Right hindlimb (tissue), 1 donor: ENCODE results near the gene UTP20.
A peak's percentile ranks its signal among the peaks of the same experiment; 100 is the strongest.
"Not testable (repeated sequence)": the region's sequence is repeated elsewhere in the genome, so short reads cannot be mapped to it uniquely, and the experiment has no call there.

Experiments
- DNase-seq: peaks from one replicate; pipeline ENCODE4 v3.0.0-alpha.2; 2018

The UTP20 gene

DNA sequence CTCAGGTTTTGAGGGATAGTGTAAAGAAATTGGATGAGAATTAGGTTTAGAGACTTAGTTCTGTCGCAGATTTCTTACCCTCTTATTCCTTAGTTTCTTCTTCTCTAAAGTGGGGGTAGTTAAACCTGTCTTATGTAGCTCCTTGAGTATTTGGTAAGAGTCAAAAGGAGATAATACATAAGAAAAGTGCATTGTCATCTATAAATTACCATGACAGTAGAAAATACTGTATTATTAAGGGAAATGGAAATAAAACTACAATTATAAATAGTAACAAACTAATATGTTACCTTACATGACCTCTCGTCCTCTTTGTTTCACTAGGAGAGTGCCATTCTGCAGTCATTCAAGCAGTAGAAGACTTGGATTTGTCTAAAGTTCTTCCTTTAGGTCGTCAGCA is 49.0 kb downstream of the UTP20 start:
- DNase-seq = no peak

DNA sequence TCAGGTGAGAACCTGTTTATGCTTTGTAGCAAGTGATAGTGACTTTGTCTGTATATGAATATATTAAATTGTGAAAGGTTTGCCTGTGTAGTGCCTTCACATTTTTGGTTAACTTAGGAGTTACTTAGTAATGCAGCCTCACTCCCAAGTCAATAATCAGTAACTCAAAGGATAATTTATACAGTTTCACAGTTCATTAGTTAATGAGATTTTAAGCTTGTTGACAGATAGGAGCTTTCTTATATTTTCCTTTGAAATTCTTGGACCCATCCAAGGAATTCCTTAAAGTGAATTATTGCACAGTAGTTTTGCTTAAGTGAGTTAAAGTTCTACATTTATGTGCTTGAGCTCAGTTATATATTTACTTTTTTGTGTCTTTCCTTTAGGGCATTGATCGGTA is 50.7 kb downstream of the UTP20 start:
- DNase-seq = no peak

DNA sequence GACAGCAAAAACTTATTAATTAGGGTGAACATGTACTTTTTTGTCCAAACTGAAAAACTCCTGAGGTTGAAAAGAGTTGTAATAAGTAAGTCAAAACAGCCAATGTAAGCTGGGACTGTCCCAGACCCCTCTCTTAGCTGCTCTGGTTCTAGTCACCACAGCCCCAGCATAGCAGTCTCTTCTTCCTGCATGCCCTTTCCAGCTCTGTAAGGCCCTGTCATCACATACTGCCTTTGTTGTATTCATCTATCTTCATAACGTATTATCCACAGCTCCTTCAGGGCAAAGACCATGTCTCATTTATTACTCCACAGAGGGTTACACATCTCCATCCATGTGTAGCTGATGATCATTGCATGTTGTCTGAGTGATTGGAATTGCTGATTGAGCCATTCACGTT is 56.5 kb downstream of the UTP20 start:
- DNase-seq = no peak

GRCh38 chr12:101338087-101338486 is 58.2 kb downstream of the UTP20 start:
- no peak for DNase-seq

GRCh38 chr12:101343893-101344292 is 64.0 kb downstream of the UTP20 start:
- no peak for DNase-seq

DNA sequence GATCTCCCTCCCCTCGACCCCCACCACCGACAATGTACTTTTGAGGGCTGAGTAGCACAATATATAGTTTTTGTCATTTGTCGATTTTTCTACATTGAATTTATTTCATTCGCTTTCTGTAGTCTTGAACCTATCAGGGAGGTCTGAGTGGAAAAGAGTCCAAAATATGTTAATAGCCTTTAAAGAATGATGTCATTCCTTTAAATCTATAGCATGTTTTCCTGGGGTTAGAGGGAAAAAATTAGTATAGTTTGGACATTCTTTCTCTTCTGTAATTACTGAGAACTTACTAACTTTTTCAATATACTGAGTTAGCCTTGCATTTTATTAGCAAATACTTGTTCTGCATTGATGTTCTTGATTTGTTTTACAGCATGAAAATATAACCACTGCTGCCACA is 71.8 kb downstream of the UTP20 start:
- DNase-seq = no peak

DNA sequence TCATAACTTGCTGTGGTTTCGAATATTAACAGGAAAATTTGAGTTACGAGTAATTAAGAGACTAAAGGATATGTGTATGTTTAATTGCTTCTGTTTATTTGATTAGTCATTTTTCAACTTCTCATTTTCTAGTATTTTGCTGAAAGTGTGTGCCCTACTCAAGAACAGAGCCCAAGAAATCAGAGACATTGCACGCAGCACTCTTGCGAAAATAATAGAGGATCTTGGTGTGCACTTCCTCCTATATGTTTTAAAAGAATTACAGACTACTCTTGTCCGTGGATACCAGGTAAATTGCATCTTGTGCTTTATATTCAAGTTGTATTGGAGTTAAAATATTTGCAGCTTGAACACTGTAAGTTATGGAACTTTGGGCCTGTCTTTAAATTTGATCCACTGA is 76.9 kb downstream of the UTP20 start:
- no peak for DNase-seq

DNA sequence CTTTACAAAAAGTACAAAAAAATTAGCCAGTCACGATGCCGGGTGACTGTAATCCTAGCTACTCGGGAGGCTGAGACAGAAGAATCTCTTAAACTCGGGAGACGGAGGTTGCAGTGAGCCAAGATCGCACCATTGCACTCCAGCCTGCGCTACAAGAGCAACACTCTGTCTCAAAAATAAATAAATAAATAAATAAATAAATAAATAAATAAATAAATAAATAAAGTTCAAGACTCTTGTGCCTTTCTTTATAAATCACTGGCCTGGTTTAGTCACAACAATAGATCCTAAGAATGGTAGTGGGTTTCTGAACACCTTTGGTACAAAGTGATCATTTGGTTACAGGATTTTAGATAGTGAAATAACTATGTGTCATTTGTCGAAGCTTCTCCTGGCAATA is 81.5 kb downstream of the UTP20 start:
- no peak for DNase-seq

DNA sequence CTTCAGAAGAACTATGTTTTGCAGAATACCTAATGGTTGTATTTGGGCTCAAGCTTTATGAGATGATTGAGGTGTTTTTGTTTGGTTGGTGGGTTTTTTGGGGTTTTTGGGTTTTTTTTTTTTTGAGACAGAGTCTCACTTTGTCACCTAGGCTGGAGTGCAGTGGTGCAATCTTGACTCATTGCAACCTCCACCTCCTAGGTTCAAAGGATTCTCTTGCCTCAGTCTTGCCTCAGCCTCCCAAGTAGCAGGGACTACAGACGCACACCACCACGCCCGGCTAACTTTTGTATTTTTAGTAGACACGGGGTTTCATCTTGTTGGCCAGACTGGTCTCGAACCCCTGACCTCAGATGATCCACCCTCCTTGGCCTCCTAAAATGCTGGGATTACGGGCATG is 88.1 kb downstream of the UTP20 start:
- DNase-seq = no peak

- DNase-seq = no peak
These were observed 92.5 kb downstream of the UTP20 start for GRCh38 chr12:101372431-101372830.

DNA sequence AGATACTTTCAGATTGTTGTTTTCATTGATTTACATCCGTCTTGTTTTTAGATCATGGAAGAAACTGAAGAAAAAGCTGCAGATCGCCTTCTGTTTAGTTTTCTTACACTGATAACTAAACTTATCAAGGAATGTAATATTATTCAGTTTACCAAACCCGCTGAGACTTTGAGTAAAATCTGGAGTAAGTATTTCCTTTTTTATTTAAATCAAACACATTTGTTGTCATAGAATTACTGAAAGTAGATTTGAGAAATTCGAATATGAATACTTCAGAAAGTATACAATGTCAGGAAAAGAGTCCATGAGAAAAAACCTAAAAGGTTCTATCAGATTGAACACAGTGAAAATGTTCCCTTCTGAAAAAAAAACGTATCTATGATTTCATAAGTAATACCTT is 95.7 kb downstream of the UTP20 start:
- no peak for DNase-seq

GRCh38 chr12:101379149-101379548 is 99.2 kb downstream of the UTP20 start:
- DNase-seq = no peak

- not testable (repeated sequence) for DNase-seq
These were observed 111.3 kb downstream of the UTP20 start for GRCh38 chr12:101391181-101391580.

GRCh38 chr12:101407049-101407435 is 127.1 kb downstream of the UTP20 start:
- no peak for DNase-seq

- DNase-seq = peak; percentile 93
These were observed 127.8 kb downstream of the UTP20 start, which contains the start of gene ARL1 for GRCh38 chr12:101407436-101408345. ARL1 (minus strand) TSS chr12:101407772; CDS start chr12:101407645, 127 bp downstream.

DNA sequence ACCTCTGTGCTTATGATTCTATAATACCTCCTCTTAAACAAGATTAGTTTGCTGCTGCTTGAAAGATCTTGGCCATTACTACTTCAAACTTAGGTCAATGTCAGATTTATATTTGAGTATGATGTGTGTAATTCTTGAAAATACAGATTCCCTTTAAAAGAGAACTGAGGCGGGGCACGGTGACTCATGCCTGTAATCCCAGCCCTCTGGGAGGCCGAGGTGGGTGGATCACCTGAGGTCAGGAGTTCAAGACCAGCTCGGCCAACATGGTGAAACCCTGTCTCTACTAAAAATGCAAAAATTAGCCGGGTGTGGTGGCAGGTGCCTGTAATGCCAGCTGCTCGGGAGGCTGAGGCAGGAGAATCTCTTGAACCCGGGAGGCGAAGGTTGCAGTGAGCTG is 130.3 kb downstream of the UTP20 start:
- DNase-seq = not testable (repeated sequence)

GRCh38 chr12:101414533-101415119 is 134.7 kb downstream of the UTP20 start:
- DNase-seq = no peak

- no peak for DNase-seq
These were observed 135.3 kb downstream of the UTP20 start for GRCh38 chr12:101415228-101415627.

- DNase-seq = not testable (repeated sequence)
These were observed 142.2 kb downstream of the UTP20 start for GRCh38 chr12:101422066-101422465.

GRCh38 chr12:101424620-101425019 is 144.7 kb downstream of the UTP20 start:
- DNase-seq = no peak

GRCh38 chr12:101430456-101430855 is 150.6 kb downstream of the UTP20 start:
- DNase-seq = no peak

- no peak for DNase-seq
These were observed 156.2 kb downstream of the UTP20 start for GRCh38 chr12:101436136-101436535.
